Astrocyte (in vitro differentiated cells and primary cell): ENCODE results near the gene TWF2.

Source experiments
- CTCF ChIP-seq: IDR thresholded peaks from 2 replicates; pipeline ENCODE4 v1.5.1; 2011; ENCODE audit warnings: low read depth, mild to moderate bottlenecking, inconsistent platforms, low read length, moderate library complexity; ENCODE audit not compliant: insufficient read depth
- EZH2 ChIP-seq: IDR thresholded peaks from 2 replicates; pipeline ENCODE4 v1.6.1; 2012; ENCODE audit warnings: mild to moderate bottlenecking, low read length, inconsistent platforms; ENCODE audit not compliant: insufficient read depth

- no peak for TF ChIP-seq CTCF
- no peak for TF ChIP-seq EZH2
Measured at GRCh38 chr3:52280050-52280461, 41.1 kb upstream of the TWF2 start.
